H1 (cell line): ENCODE measurements around the gene RSBN1. TPM values are rescaled to one million over a fixed set of nuclear protein-coding genes. Genes with fewer than 3 reads are reported as not detected.

Experiments used
- CTCF ChIA-PET: fragments of 300-600 bp; sonication (Branson Sonifier 250); formaldehyde crosslinking; loops from one replicate; lab custom pipeline; 2021; ENCODE audit not compliant: partially characterized antibody; lab: Charles Lee
- POLR2A ChIA-PET: fragments of 300-600 bp; sonication (Branson Sonifier 250); formaldehyde crosslinking; loops from one replicate; lab custom pipeline; 2021; ENCODE audit warnings: inconsistent platforms; ENCODE audit not compliant: partially characterized antibody; lab: Charles Lee
- DNase-seq, 2 experiments: peaks; one replicate each; pipeline versions ENCODE4 v3.0.0 to v3.0.0-alpha.2; 2010 to 2022; ENCODE audit warnings: low spot score in 2 of 2, low read depth in 1 of 2, mixed read lengths in 1 of 2
- FAIRE-seq: peaks from 2 replicates; lab custom pipeline; 2011; peaks lifted over from hg19 to GRCh38; lab: Jason Lieb, UNC
- H2AFZ ChIP-seq: 2 replicates; pipeline ENCODE4 v1.8.1; 2012; ENCODE audit warnings: low read length, inconsistent platforms
- H2AK5ac ChIP-seq: 2 replicates; pipeline ENCODE4 v1.6.1; 2013; ENCODE audit warnings: low read depth, low read length
- H2BK120ac ChIP-seq: replicated peaks from 2 replicates; pipeline ENCODE3; 2013; ENCODE audit warnings: low read depth, low read length, inconsistent platforms
- H2BK12ac ChIP-seq: 2 replicates; pipeline ENCODE4 v1.6.1; 2013; ENCODE audit warnings: low read depth, low read length
- H2BK15ac ChIP-seq: 2 replicates; pipeline ENCODE4 v1.6.1; 2013; ENCODE audit warnings: low read length
- H2BK20ac ChIP-seq: 2 replicates; pipeline ENCODE4 v1.6.1; 2013; ENCODE audit warnings: low read length
- H2BK5ac ChIP-seq: 2 replicates; pipeline ENCODE4 v1.6.1; 2013; ENCODE audit warnings: low read depth, low read length
- H3K14ac ChIP-seq: 2 replicates; pipeline ENCODE4 v1.6.1; 2013; ENCODE audit warnings: inconsistent platforms; ENCODE audit not compliant: insufficient read length
- H3K18ac ChIP-seq: 2 replicates; pipeline ENCODE4 v1.6.1; 2013; ENCODE audit warnings: low read length; ENCODE audit errors: extremely low read depth
- H3K23ac ChIP-seq: 2 replicates; pipeline ENCODE4 v1.6.1; 2013; ENCODE audit warnings: inconsistent platforms; ENCODE audit not compliant: insufficient read length
- H3K23me2 ChIP-seq: 2 replicates; pipeline ENCODE4 v1.6.1; 2013; ENCODE audit warnings: low read depth, low read length
- H3K27ac ChIP-seq: 2 replicates; pipeline ENCODE4 v1.6.1; 2011; ENCODE audit warnings: low read depth, low read length, inconsistent platforms
- H3K27me3 ChIP-seq, 4 experiments: replicated peaks in 1 of 4; 1 replicate in 1 of 4; 2 replicates in 3 of 4; pipeline versions ENCODE4 v1.6.1 to v1.8.1; 2011 to 2013; ENCODE audit warnings: low read length in 3 of 4, mild to moderate bottlenecking in 3 of 4, inconsistent platforms in 2 of 4, mixed read lengths in 2 of 4, moderate library complexity in 1 of 4; ENCODE audit not compliant: control insufficient read depth in 3 of 4, insufficient read depth in 3 of 4; ENCODE audit errors: extremely low read depth in 1 of 4
- H3K36me3 ChIP-seq, 4 experiments: 2 replicates each; pipeline versions ENCODE4 v1.6.1 to v1.8.1; 2011 to 2013; ENCODE audit warnings: mild to moderate bottlenecking in 4 of 4, low read length in 3 of 4, moderate library complexity in 2 of 4, control low read depth in 1 of 4, inconsistent platforms in 1 of 4; ENCODE audit not compliant: insufficient read depth in 4 of 4, control insufficient read depth in 2 of 4
- H3K4ac ChIP-seq: replicated peaks from 2 replicates; pipeline ENCODE3; 2013; ENCODE audit warnings: low read length, low read depth, mixed read lengths, inconsistent platforms; ENCODE audit not compliant: insufficient read length
- H3K4me1 ChIP-seq, 4 experiments: replicated peaks in 1 of 4; 1 replicate in 1 of 4; 2 replicates in 3 of 4; pipeline versions ENCODE4 v1.6.1 to v1.8.1; 2011 to 2013; ENCODE audit warnings: low read length in 3 of 4, inconsistent platforms in 2 of 4, mixed read lengths in 1 of 4; ENCODE audit not compliant: insufficient read depth in 4 of 4, control insufficient read depth in 3 of 4
- H3K4me2 ChIP-seq, 2 experiments: 2 replicates each; pipeline versions ENCODE4 v1.6.1 to v1.8.1; 2011 to 2013; ENCODE audit warnings: low read depth in 2 of 2, low read length in 2 of 2, control low read depth in 1 of 2, inconsistent platforms in 1 of 2, mild to moderate bottlenecking in 1 of 2; ENCODE audit not compliant: insufficient read depth in 1 of 2
- H3K4me3 ChIP-seq, 4 experiments: fragments of 200-600, 300-600 bp in 1 of 4; sonication (generic), shearing (Covaris generic), sonication (Bioruptor Twin) in 1 of 4; 2 replicates each; pipeline versions ENCODE4 v1.5.1 to v1.8.1; 2011 to 2016; ENCODE audit warnings: low read length in 4 of 4, low read depth in 3 of 4, control low read depth in 2 of 4, inconsistent platforms in 2 of 4, mild to moderate bottlenecking in 2 of 4, mixed read lengths in 1 of 4, moderate library complexity in 1 of 4; ENCODE audit not compliant: insufficient read depth in 2 of 4; ENCODE audit errors: extremely low read depth in 1 of 4
- H3K56ac ChIP-seq: replicated peaks from 2 replicates; pipeline ENCODE3; 2013; ENCODE audit warnings: low read depth, mild to moderate bottlenecking, mixed read lengths, low read length, inconsistent platforms; ENCODE audit not compliant: insufficient read length
- H3K79me1 ChIP-seq: 2 replicates; pipeline ENCODE4 v1.6.1; 2013; ENCODE audit warnings: low read depth, low read length, control low read depth
- H3K79me2 ChIP-seq, 2 experiments: 2 replicates each; pipeline versions ENCODE4 v1.6.1 to v1.8.1; 2012 to 2013; ENCODE audit warnings: low read length in 2 of 2, mild to moderate bottlenecking in 2 of 2, inconsistent platforms in 1 of 2; ENCODE audit not compliant: insufficient read depth in 2 of 2, control insufficient read depth in 1 of 2
- H3K9ac ChIP-seq, 4 experiments: replicated peaks in 1 of 4; 1 replicate in 1 of 4; 2 replicates in 3 of 4; pipeline versions ENCODE4 v1.6.1 to v1.8.1; 2011 to 2013; ENCODE audit warnings: low read depth in 3 of 4, low read length in 3 of 4, control low read depth in 2 of 4, mild to moderate bottlenecking in 2 of 4, moderate library complexity in 2 of 4, inconsistent platforms in 1 of 4; ENCODE audit errors: extremely low read depth in 1 of 4
- H3K9me3 ChIP-seq, 2 experiments: 2 replicates each; pipeline versions ENCODE4 v1.6.1 to v1.8.1; 2012 to 2013; ENCODE audit warnings: mild to moderate bottlenecking in 2 of 2, moderate library complexity in 2 of 2, control low read depth in 1 of 2, inconsistent platforms in 1 of 2, low read depth in 1 of 2, low read length in 1 of 2, mixed read lengths in 1 of 2; ENCODE audit not compliant: insufficient read depth in 2 of 2
- H4K20me1 ChIP-seq, 2 experiments: replicated peaks in 1 of 2; 2 replicates each; pipeline versions ENCODE3 to v1.8.1; 2011 to 2013; ENCODE audit warnings: inconsistent platforms in 2 of 2, low read length in 2 of 2, mild to moderate bottlenecking in 1 of 2; ENCODE audit not compliant: insufficient read depth in 2 of 2, control insufficient read depth in 1 of 2
- H4K5ac ChIP-seq: 2 replicates; pipeline ENCODE4 v1.6.1; 2013; ENCODE audit warnings: low read length, low read depth, mixed read lengths, inconsistent platforms; ENCODE audit not compliant: insufficient read length
- H4K8ac ChIP-seq: 2 replicates; pipeline ENCODE4 v1.8.0; 2013; ENCODE audit warnings: mild to moderate bottlenecking, moderate library complexity, low read length, inconsistent platforms; ENCODE audit not compliant: insufficient read depth; ENCODE audit errors: extremely low read depth
- H4K91ac ChIP-seq: replicated peaks from 2 replicates; pipeline ENCODE3; 2013; ENCODE audit warnings: low read length, mixed read lengths, inconsistent platforms; ENCODE audit not compliant: insufficient read length
- ASH2L ChIP-seq: fragments of 200-600, 300-600 bp; sonication (generic); IDR thresholded peaks from one replicate; pipeline ENCODE4 v1.7.1; 2017; ENCODE audit warnings: low read length
- E2F6 ChIP-seq: IDR thresholded peaks from 2 replicates; pipeline ENCODE4 v1.6.1; 2012; ENCODE audit warnings: inconsistent platforms
- WGBS, 2 experiments: shearing (Covaris generic) in 1 of 2; methylation state at CpG; one replicate each; pipeline versions ENCODE4 v1.1.6 to v1.1.7; 2013 to 2015; ENCODE audit warnings: low lambda C conversion rate in 2 of 2, mixed read lengths in 2 of 2, inconsistent platforms in 1 of 2, low coverage in 1 of 2, missing lambda C conversion rate in 1 of 2; ENCODE audit not compliant: insufficient replicate concordance in 2 of 2, insufficient coverage in 1 of 2, insufficient read length in 1 of 2; ENCODE audit errors: extremely low coverage in 1 of 2, missing lambda C conversion rate in 1 of 2; 5-methylcytosine and 5-hydroxymethylcytosine counted together
- polyA plus RNA-seq, 7 experiments: library from polyadenylated mRNA; depleted of rRNA in 3 of 7; stranded (reverse) in 5 of 7; unstranded in 2 of 7; fragments of >200 nt in 5 of 7; fragments of 200-250 nt in 2 of 7; gene quantifications; 1 replicate in 5 of 7; 2 replicates in 1 of 7; 4 replicates in 1 of 7; pipeline versions ENCODE4 v1.2.1 to v1.2.3, GENCODE V29; 2011 to 2013; ENCODE audit warnings: missing spikeins in 2 of 7, mixed read lengths in 2 of 7
- total RNA-seq: library from RNA; stranded (reverse); fragmentation: NEBNext Ultra II Directional; extraction: Animal tissue kit (Norgen Biotek cat#: 25700); gene quantifications from 2 replicates; pipeline ENCODE4 v1.2.1, GENCODE V29; 2021

Gene RSBN1
- total and polyA plus RNA-seq, 2 of the 8 experiments (the other 6 are each of a cell fraction or from before 2014, with no cell fraction given): 4.2 to 17.6 TPM

GRCh38 chr1:113783254-113784103, 28.8 kb downstream of the RSBN1 start:
- Histone ChIP-seq H4K91ac (no peak overlapping the region), H3K4ac (no peak overlapping the region), H3K23ac (no peak overlapping the region), H3K9me3 (no peaks in the 10 kb centered on the region), H2BK20ac (no peak overlapping the region), H2BK120ac (no peak overlapping the region), H4K20me1 (peaks cover 0 to 7% of the 10 kb centered on the region in 2 experiments), H3K18ac (no peak overlapping the region), H3K4me3 (no peak overlapping the region), H2AFZ (no peak overlapping the region), H2BK15ac (no peak overlapping the region), H3K36me3 (no peaks in the 10 kb centered on the region), H3K27me3 (no peaks in the 10 kb centered on the region), H3K27ac (no peak overlapping the region), H3K56ac (no peak overlapping the region), H2BK5ac (no peak overlapping the region), H3K4me1 (peaks cover 0 to 3% (median under 1%) of the 10 kb centered on the region in 4 experiments; a peak in 4 of 7 replicates), H3K79me2 (peaks cover 0 to 59% of the 10 kb centered on the region in 2 experiments; a peak in 2 of 4 replicates), H3K9ac (no peak overlapping the region), H4K8ac (no peak overlapping the region), H2AK5ac (no peak overlapping the region), H3K79me1 (peaks cover 4% of the 10 kb centered on the region; the same call in 1 of the 2 replicates), H3K4me2 (no peak overlapping the region), H3K14ac (no peak overlapping the region), H3K23me2 (no peaks in the 10 kb centered on the region), H4K5ac (no peak overlapping the region), H2BK12ac (no peak overlapping the region)
- 85% methylated on average over 4 of the region's 4 CpGs; no CpG with 5 or more reads in 1 of the 2 experiments for WGBS, 2 experiments
- CTCF ChIA-PET: no interaction called here
- FAIRE-seq: no peak
- POLR2A ChIA-PET: no interaction called here
- no peak for DNase-seq
- no peak for TF ChIP-seq E2F6
- no peak for TF ChIP-seq ASH2L
